Muscle of leg (tissue), 11 donors: Measurements from ENCODE around the gene PNMA8C. TPM values are rescaled to one million over a fixed set of nuclear protein-coding genes. Genes with fewer than 3 reads are reported as not detected.
"Not testable (repeated sequence)": the region's sequence is repeated elsewhere in the genome, so short reads cannot be mapped to it uniquely, and the experiment has no call there.

Experiments
- DNase-seq: peaks from one replicate; pipeline ENCODE4 v3.0.0; 2013
- H3K27ac ChIP-seq: one replicate; pipeline ENCODE4 v1.5.1; 2013; ENCODE audit warnings: mild to moderate bottlenecking, low read length, control low read depth
- H3K27me3 ChIP-seq: one replicate; pipeline ENCODE4 v1.6.1; 2013; ENCODE audit warnings: low read length; ENCODE audit not compliant: control insufficient read depth, insufficient read depth
- H3K36me3 ChIP-seq: one replicate; pipeline ENCODE4 v1.6.1; 2013; ENCODE audit warnings: low read length; ENCODE audit not compliant: control insufficient read depth, insufficient read depth
- H3K4me1 ChIP-seq: one replicate; pipeline ENCODE4 v1.6.1; 2013; ENCODE audit warnings: low read length; ENCODE audit not compliant: control insufficient read depth, insufficient read depth
- H3K4me3 ChIP-seq: one replicate; pipeline ENCODE4 v1.5.1; 2013; ENCODE audit warnings: low read length, control low read depth
- H3K9me3 ChIP-seq: replicated peaks from 2 replicates; pipeline ENCODE4 v1.6.1; 2013; ENCODE audit warnings: low read depth, low read length; ENCODE audit not compliant: control insufficient read depth
- WGBS: methylation state at CpG from one replicate; pipeline ENCODE4 v1.1.5; 2013; ENCODE audit warnings: missing lambda C conversion rate; ENCODE audit not compliant: insufficient coverage; 5-methylcytosine and 5-hydroxymethylcytosine counted together
- polyA plus RNA-seq, 8 donors: library from polyadenylated mRNA; unstranded; fragments of 120-200 nt; gene quantifications; one replicate each; pipeline versions ENCODE4 v1.2.1 to v1.2.3, GENCODE V29; 2013; ENCODE audit warnings: inconsistent platforms in 1 of 8, low replicate concordance in 1 of 8; ENCODE audit not compliant: insufficient read length in 8 of 8, insufficient read depth in 1 of 8
- total RNA-seq: library from RNA; stranded (reverse); fragments of 120-200 nt; gene quantifications from one replicate; pipeline ENCODE4 v1.2.4, GENCODE V29; 2013

PNMA8C gene
- total and polyA plus RNA-seq, 9 donors, result 0.18 to 0.53 (median 0.34) TPM

GRCh38 chr19:46383846-46384245 is 44.9 kb downstream of the PNMA8C start:
- no peaks in the 10 kb centered on the region for H3K9me3 ChIP-seq
- 87% methylated on average over 3 of the region's 7 CpGs for WGBS
- H3K27ac ChIP-seq, result no peak overlapping the region
- H3K4me1 ChIP-seq, result peaks cover 5% of the 10 kb centered on the region
- DNase-seq, result no peak
- no peaks in the 10 kb centered on the region for H3K27me3 ChIP-seq
- no peak overlapping the region for H3K4me3 ChIP-seq
- peaks cover 78% of the 10 kb centered on the region for H3K36me3 ChIP-seq

DNA sequence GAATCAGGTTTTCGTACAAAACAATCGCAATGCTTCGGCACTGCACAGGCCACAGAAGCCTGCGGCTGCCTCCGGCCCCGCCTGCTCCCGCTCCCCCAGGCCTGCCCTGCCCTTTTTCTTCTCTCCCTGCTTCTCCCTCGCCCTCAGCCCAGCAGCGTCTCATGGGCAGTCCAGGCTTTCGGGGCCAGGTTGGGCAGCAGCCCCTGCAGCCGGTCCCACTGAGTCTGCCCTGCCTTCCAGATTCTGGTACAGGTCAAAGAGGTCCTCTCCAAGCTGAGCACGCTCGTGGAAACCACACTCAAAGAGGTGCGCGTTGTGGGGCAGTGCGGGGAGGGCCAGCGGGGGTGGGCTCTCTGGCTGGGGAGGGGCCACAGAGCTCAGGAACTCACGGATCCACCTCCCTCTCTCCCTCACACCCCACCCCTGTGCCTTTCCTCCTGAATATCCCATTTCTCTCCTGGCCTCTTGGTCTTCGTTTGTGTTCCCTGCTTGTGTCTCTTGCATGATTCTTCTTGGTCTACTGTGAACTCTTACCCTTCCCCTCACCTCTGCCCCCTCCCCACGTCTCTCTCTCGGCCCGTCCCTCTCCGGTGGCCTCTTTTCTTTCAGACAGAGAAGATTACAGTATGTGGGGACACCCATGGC is 45.4 kb downstream of the PNMA8C start:
- Histone ChIP-seq H3K27me3 (no peaks in the 10 kb centered on the region), H3K27ac (no peak overlapping the region), H3K9me3 (no peaks in the 10 kb centered on the region), H3K36me3 (peaks cover 72% of the 10 kb centered on the region), H3K4me1 (peaks cover 6% of the 10 kb centered on the region), H3K4me3 (no peak overlapping the region)
- no peak for DNase-seq
- WGBS, result 88% methylated on average over 17 of the region's 23 CpGs

DNA sequence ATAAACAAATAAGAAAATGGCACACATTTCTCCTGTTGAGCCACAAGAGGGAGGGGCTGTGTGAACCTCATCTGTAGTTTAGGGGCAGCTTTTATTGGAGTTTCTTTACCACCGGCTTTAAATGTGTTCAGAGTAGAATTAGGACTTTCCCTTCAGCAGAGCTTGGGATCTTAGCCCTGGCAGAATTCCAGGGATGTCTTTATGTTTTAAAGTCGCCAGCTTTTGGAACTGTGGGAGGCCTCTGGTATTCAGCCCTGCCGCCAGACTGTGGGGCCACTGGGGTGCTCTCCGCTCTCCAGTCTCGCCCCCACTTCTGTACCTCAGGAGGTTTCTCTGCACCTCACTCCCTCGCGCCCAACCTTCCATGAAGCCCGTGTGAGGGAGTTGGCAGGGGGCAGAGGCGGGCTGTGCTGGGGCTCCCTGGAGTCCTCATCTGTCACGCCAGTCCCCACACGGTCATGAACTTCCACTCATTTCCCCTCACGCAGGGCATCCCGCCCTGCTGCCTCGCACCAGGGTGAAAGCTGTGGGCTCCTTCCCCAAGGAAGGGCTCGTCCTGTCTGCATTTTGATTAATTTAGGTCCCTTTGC is 46.9 kb downstream of the PNMA8C start:
- H3K36me3 ChIP-seq, result peaks cover 65% of the 10 kb centered on the region
- no peak overlapping the region for H3K4me3 ChIP-seq
- DNase-seq, result peak; percentile 66
- H3K9me3 ChIP-seq, result no peaks in the 10 kb centered on the region
- no peaks in the 10 kb centered on the region for H3K27me3 ChIP-seq
- peaks cover 9% of the 10 kb centered on the region for H3K4me1 ChIP-seq
- no peak overlapping the region for H3K27ac ChIP-seq
- WGBS, result 62% methylated on average over 6 of the region's 15 CpGs

GRCh38 chr19:46381346-46381745 is 47.4 kb downstream of the PNMA8C start:
- H3K9me3 ChIP-seq, result no peaks in the 10 kb centered on the region
- H3K36me3 ChIP-seq, result peaks cover 65% of the 10 kb centered on the region
- no peak overlapping the region for H3K27ac ChIP-seq
- peaks cover 9% of the 10 kb centered on the region for H3K4me1 ChIP-seq
- H3K27me3 ChIP-seq, result no peaks in the 10 kb centered on the region
- WGBS, result no CpG with 5 or more reads among the region's 2 CpGs
- H3K4me3 ChIP-seq, result no peak overlapping the region
- DNase-seq, result no peak

DNA sequence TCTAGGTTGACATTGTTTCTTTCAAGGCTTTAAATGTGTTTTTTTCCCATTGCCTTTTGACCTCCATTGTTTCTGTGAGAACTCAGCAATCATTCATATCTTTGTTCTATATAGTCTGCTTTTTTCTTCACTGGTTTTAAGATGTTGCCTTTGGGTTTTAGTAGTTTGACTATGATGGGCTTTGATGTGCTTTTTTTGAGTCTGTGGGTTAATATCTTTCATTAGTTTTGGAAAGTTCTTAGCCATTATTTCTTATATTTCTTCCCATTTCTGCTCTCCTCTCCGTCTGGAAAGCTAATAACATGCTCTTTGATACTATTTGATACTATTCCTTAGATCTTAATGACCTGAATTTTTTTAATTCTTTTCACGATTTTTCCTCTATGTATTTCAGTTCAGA is 48.0 kb downstream of the PNMA8C start:
- no peak for DNase-seq
- no peaks in the 10 kb centered on the region for H3K9me3 ChIP-seq
- WGBS, result no CpG with 5 or more reads among the region's 2 CpGs
- no peak overlapping the region for H3K27ac ChIP-seq
- no peak overlapping the region for H3K4me3 ChIP-seq
- peaks cover 65% of the 10 kb centered on the region for H3K36me3 ChIP-seq
- peaks cover 9% of the 10 kb centered on the region for H3K4me1 ChIP-seq
- no peaks in the 10 kb centered on the region for H3K27me3 ChIP-seq

DNA sequence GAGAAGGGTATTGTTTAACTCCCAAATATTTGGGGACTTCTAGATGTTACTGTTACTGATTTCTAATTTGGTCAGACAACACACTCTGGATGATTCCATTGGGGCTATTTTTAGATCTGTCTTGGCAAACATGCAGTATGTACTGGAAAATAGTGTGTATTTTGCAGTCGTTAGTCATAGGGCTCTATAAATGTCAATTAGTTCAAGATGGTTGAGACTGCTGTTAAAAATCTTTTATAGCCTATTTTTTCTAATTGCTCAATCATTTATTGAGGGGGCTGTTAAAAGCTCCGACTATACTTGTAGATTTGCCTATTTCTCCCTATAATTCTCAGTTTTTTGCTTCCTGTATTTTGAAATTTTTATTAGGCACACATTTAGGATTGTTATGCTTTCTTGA is 50.5 kb downstream of the PNMA8C start:
- H3K36me3 ChIP-seq, result peaks cover 50% of the 10 kb centered on the region
- peak overlapping the region; percentile 80 for H3K27ac ChIP-seq
- H3K27me3 ChIP-seq, result no peaks in the 10 kb centered on the region
- DNase-seq, result peak; percentile 96
- H3K9me3 ChIP-seq, result no peaks in the 10 kb centered on the region
- H3K4me1 ChIP-seq, result peaks cover 21% of the 10 kb centered on the region
- no CpG with 5 or more reads among the region's 2 CpGs for whole genome bisulfite sequencing
- H3K4me3 ChIP-seq, result no peak overlapping the region

- Histone ChIP-seq H3K4me3 (no peak overlapping the region), H3K9me3 (no peaks in the 10 kb centered on the region), H3K36me3 (peaks cover 35% of the 10 kb centered on the region), H3K4me1 (peaks cover 33% of the 10 kb centered on the region), H3K27ac (no peak overlapping the region), H3K27me3 (no peaks in the 10 kb centered on the region)
- WGBS, result 93% methylated on average over 19 of the region's 20 CpGs
- no peak for DNase-seq
Measured at GRCh38 chr19:46376241-46377153, 52.2 kb downstream of the PNMA8C start.

GRCh38 chr19:46375476-46376067 is 53.2 kb downstream of the PNMA8C start:
- WGBS, result 96% methylated on average over 14 of the region's 22 CpGs

More at GRCh38 chr19:46375476-46376067, 53.2 kb downstream of the PNMA8C start:
- DNase-seq, H3K9me3 ChIP-seq, H3K27me3 ChIP-seq, H3K27ac ChIP-seq, H3K4me3 ChIP-seq: not testable (repeated sequence)
- peaks cover 37% of the 10 kb centered on the region for H3K4me1 ChIP-seq
- peaks cover 36% of the 10 kb centered on the region for H3K36me3 ChIP-seq
